Measurements from ENCODE around the gene ANKRD24.
"Not testable (repeated sequence)": the region's sequence is repeated elsewhere in the genome, so short reads cannot be mapped to it uniquely, and the experiment has no call there.

Gene ANKRD24

DNA sequence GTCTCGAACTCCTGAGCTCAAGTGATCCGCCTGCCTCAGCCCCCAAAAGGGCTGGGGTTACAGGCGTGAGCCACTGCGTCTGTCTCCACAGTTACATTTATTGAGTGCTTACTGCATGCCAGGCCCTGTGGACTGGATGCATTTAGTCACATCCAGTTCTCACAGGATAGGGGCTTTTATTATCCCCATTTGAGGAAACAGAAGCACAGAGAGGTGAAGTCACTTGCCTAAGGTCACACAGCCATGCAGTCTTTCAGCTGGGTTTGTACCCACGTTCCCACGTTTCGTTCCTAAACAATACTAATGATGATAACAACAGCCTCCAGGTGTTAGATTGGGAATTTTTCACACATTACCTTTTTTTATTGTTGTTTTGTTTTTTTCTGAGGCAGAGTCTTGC lies 37.7 kb downstream of the ANKRD24 start:
- CTCF ChIA-PET: interaction anchor here (0.6 to 2.9 kb wide), 3 partner anchors 12 to 181 kb away, joined by 3 to 16 read pairs (median 3); no protein-coding TSS in a partner anchor
- POLR2A ChIA-PET: no interaction called here
- H3K4me3 ChIP-seq (ENCODE audit: low read depth, low read length): no peak overlapping the region
- TF ChIP-seq, protein P1, sequence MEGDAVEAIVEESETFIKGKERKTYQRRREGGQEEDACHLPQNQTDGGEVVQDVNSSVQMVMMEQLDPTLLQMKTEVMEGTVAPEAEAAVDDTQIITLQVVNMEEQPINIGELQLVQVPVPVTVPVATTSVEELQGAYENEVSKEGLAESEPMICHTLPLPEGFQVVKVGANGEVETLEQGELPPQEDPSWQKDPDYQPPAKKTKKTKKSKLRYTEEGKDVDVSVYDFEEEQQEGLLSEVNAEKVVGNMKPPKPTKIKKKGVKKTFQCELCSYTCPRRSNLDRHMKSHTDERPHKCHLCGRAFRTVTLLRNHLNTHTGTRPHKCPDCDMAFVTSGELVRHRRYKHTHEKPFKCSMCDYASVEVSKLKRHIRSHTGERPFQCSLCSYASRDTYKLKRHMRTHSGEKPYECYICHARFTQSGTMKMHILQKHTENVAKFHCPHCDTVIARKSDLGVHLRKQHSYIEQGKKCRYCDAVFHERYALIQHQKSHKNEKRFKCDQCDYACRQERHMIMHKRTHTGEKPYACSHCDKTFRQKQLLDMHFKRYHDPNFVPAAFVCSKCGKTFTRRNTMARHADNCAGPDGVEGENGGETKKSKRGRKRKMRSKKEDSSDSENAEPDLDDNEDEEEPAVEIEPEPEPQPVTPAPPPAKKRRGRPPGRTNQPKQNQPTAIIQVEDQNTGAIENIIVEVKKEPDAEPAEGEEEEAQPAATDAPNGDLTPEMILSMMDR (IDR thresholded peaks at IDR 0.05; ENCODE audit: insufficient read depth, low read length, missing control alignments): no peak
- DNase-seq (ENCODE audit: low read depth, low spot score): no peak

DNA sequence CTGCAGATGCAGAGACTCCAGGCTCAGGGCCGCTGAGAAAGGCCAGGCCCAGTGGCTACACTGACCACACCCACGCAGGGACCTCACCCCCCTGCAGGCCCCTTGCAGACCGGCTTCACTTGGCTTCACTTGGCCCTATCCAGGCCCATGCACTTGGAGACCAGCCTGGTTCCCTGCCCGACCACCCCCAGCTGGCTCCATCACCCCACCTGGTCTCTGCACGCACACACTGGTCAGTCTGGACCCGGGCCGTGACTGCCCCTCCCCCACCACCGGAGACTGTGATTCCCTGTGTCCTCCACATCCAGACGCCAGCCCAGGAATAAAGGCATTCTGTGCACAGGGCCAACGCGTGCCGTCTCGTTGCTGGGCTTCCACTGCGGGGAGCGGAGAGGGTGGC lies 42.0 kb downstream of the ANKRD24 start:
- DNase-seq (ENCODE audit: low read depth, low spot score): no peak
- ChIA-PET POLR2A (no interaction called here), CTCF (interaction anchor here (2.1 kb wide), 1 partner anchor 16 kb away, joined by 5 read pairs; no protein-coding TSS in a partner anchor)
- TF ChIP-seq, protein P1 (IDR thresholded peaks at IDR 0.05; ENCODE audit: insufficient read depth, low read length, missing control alignments): no peak
- H3K4me3 ChIP-seq (ENCODE audit: low read depth, low read length): no peak overlapping the region

DNA sequence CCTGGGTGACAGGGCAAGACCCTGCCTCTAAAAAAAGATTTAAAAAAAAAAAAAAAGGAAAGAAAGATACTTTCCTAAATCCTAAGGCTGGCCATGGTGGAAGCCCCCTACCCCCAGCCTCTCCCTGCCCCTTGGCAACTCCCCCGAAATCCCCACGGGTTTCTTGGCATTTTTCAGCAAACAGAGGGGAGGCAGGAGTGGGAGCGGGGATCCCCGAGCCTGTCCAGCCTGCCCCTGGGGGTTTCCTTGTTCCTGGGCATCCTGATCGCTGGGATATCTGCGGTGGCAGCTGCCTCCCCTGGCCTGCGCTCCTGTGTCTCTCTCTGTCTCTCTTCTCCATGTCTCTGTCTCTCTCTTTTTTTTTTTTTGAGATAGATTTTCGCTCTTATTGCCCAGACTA lies 43.4 kb downstream of the ANKRD24 start:
- POLR2A ChIA-PET: no interaction called here
- no peak for DNase-seq (ENCODE audit: low read depth, low spot score)
- no peak overlapping the region for H3K4me3 ChIP-seq (ENCODE audit: low read depth, low read length)
- CTCF ChIA-PET: no interaction called here
- TF ChIP-seq, protein P1 (IDR thresholded peaks at IDR 0.05; ENCODE audit: insufficient read depth, low read length, missing control alignments): no peak

DNA sequence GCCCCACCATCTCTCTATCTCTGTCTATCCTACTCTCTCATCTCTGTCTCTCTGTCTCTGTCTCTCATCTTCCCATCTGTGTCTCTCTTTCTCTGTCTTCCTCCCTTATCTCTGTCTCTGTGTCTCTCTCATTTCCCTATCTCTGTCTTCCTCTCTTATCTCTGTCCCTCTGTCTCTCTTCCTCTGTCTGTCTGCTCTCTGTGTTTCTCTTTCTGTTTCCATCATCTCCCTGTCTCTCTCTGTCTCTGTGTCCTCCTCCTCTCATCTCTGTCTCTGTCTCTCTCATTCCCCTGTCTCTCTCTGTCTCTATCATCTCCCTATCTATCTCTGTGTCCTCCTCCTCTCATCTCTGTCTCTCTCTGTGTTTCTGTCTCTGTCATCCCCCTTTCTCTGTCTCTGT lies 45.3 kb downstream of the ANKRD24 start:
- no peak overlapping the region for H3K4me3 ChIP-seq (ENCODE audit: low read depth, low read length)
- no peak for DNase-seq (ENCODE audit: low read depth, low spot score)
- POLR2A ChIA-PET: no interaction called here
- CTCF ChIA-PET: no interaction called here
- TF ChIP-seq, protein P1 (IDR thresholded peaks at IDR 0.05; ENCODE audit: insufficient read depth, low read length, missing control alignments): no peak

DNA sequence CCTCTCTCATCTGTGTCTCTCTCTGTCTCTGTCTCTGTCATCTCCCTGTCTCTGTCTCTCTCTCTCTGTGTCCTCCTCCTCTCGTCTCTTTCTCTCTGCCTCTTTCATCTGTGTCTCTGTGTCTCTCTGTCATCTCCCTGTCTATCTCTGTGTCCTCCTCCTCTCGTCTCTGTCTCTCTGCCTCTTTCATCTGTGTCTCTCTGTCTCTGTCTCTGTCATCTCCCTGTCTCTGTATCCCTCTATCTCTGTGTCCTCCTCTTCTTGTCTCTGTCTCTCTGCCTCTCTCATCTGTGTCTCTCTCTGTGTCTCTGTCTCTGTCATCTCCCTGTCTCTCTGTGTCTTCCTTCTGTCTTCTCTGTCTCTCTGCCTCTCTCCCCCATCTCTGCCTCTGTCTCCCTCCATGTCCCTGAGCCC lies 46.3 kb downstream of the ANKRD24 start:
- ChIA-PET CTCF (no interaction called here), POLR2A (no interaction called here)
- TF ChIP-seq, protein P1 (IDR thresholded peaks at IDR 0.05; ENCODE audit: insufficient read depth, low read length, missing control alignments): no peak
- no peak for DNase-seq (ENCODE audit: low read depth, low spot score)
- no peak overlapping the region for H3K4me3 ChIP-seq (ENCODE audit: low read depth, low read length)

DNA sequence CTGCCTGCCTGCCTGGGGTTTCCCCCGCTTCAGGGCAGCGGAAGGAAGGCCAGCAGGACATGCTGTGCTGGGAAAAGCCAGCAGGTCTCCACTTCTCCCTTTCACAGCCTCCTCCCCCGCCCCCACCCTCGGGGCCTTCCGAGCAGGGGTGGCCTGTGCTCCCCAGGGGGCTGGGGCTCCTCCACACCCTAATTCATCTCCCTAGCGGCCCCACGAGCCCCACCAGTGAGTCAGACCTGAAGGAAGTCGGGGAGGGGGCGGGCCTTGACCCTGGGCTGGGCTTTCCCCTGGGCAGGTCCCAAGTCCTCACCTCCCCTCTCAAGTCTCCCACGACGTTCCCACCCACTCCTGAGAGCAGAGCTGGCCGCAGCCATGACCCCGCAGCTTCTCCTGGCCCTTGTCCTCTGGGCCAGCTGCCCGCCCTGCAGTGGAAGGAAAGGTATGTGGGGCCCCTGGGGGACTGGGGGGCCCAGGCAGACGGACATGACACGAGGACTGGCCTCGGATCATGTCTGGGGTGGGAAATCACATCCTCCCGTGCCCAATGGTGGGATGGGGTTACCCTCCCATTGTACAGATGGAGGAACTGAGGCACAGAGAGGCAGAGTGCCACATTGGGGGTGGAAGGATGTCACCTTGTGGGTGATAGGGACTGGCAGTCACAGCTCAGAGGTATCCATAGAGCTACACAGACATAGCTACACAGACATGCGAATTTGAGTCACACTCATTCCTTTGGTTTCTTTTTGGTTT lies 46.9 kb downstream of the ANKRD24 start, which contains the start of gene EBI3:
TSS of gene EBI3 (plus strand) at position 345 of the 753 bp plus-strand sequence. CDS start at position 373, 28 bp downstream.
- DNase-seq (ENCODE audit: low read depth, low spot score): peak; percentile 7
- no peak within 1 kb of the TSS for H3K4me3 ChIP-seq (ENCODE audit: low read depth, low read length)
- TF ChIP-seq, protein P1 (IDR thresholded peaks at IDR 0.05; ENCODE audit: insufficient read depth, low read length, missing control alignments): no peak
- CTCF ChIA-PET: interaction anchor here (1.5 to 5.0 kb wide), 3 partner anchors 21 to 88 kb away, joined by 3 to 24 read pairs (median 4); no protein-coding TSS in a partner anchor
- POLR2A ChIA-PET: no interaction called here

DNA sequence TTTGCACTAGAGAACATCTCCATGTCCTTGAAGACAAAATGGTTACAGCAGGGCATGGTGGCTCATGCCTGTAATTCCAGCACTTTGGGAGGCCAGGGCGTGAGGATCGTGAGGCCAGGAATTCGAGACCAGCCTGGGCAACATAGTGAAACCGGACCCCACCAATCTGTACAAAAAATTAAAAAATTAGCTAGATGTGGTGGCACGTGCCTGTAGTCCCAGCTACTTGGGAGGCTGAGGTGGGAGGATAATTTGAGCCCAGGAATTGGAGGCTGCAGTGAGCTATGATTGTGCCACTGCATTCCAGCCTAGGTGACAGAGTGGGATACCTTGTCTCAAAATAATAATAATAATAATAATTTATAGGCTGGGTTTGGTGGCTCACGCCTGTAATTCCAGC lies 47.7 kb downstream of the ANKRD24 start:
- H3K4me3 ChIP-seq (ENCODE audit: low read depth, low read length); POLR2A ChIA-PET; DNase-seq (ENCODE audit: low read depth, low spot score): not testable (repeated sequence)
- CTCF ChIA-PET: interaction anchor here (1.5 to 5.0 kb wide), 3 partner anchors 22 to 89 kb away, joined by 3 to 24 read pairs (median 4); no protein-coding TSS in a partner anchor

DNA sequence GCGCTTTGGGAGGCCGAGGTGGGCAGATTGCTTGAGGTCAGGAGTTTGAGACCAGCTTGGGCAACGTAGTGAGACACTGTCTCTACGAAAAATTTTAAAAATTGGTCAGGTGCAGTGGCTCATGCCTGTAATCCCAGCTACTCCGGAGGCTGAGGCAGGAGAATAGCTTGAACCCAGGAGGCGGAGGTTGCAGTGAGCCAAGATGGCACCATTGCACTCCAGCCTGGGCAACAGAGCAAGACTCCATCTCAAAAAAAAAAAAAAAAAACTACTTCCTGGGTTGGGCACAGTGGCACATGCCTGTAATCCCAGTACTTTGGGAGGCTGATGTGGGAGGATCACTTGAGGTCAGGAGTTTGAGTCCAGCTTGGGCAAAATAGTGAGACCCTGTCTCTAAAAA lies 49.0 kb downstream of the ANKRD24 start:
- CTCF ChIA-PET: interaction anchor here (4.4 to 5.0 kb wide), 2 partner anchors 11 to 23 kb away, joined by 24 to 31 read pairs; no protein-coding TSS in a partner anchor
- DNase-seq (ENCODE audit: low read depth, low spot score); H3K4me3 ChIP-seq (ENCODE audit: low read depth, low read length); POLR2A ChIA-PET: not testable (repeated sequence)

DNA sequence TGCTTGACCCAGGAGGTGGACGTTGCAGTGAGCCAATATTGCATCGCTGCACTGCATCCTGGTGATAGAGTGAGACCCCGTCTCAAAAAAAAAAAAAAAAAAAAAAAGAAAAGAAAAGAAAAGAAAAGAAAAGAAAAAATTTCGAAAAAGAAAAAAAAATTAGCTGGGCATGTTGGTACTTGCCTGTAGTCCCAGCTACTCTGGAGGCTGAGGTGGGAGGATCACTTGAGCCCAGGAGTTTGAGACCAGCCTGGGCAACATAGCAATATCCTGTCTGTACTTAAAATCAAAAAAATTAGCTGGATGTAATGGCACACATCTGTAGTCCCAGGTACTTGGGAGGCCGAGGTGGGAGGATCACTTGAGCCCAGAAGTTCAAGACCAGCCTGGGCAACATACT lies 49.6 kb downstream of the ANKRD24 start:
- CTCF ChIA-PET: interaction anchor here (4.4 to 5.0 kb wide), 2 partner anchors 11 to 24 kb away, joined by 24 to 31 read pairs; no protein-coding TSS in a partner anchor
- DNase-seq (ENCODE audit: low read depth, low spot score); H3K4me3 ChIP-seq (ENCODE audit: low read depth, low read length); POLR2A ChIA-PET: not testable (repeated sequence)
